OCI-LY1 (cell line): ENCODE measurements around the gene ETV6.

ENCODE experiments used
- H2AFZ ChIP-seq: fragments of 200-600 bp; sonication (generic), shearing (Covaris generic); 2 replicates; pipeline ENCODE4 v1.6.0; 2014; ENCODE audit warnings: antibody characterized with exemption, mild to moderate bottlenecking, low read length
- H3F3A ChIP-seq: fragments of 200-600 bp; sonication (generic), shearing (Covaris generic); 2 replicates; pipeline ENCODE4 v1.6.0; 2014; ENCODE audit warnings: mild to moderate bottlenecking, antibody characterized with exemption, low read length, moderate library complexity; ENCODE audit not compliant: insufficient read depth
- H3K27ac ChIP-seq: fragments of 200-600 bp; sonication (generic); 2 replicates; pipeline ENCODE4 v1.5.1; 2014; ENCODE audit warnings: low read length, mixed run types, mild to moderate bottlenecking, low read depth; ENCODE audit not compliant: poor library complexity, severe bottlenecking
- H3K27me3 ChIP-seq: fragments of 200-600 bp; sonication (generic); 2 replicates; pipeline ENCODE4 v1.6.0; 2014; ENCODE audit warnings: antibody characterized with exemption, mild to moderate bottlenecking, low read length, moderate library complexity; ENCODE audit not compliant: insufficient read depth
- H3K36me3 ChIP-seq: fragments of 200-600 bp; sonication (generic); 2 replicates; pipeline ENCODE4 v1.6.1; 2014; ENCODE audit warnings: mild to moderate bottlenecking, antibody characterized with exemption, low read length, moderate library complexity, mixed read lengths; ENCODE audit not compliant: insufficient read depth
- H3K4me1 ChIP-seq: fragments of 200-600 bp; sonication (generic); 2 replicates; pipeline ENCODE4 v1.5.1; 2014; ENCODE audit warnings: mild to moderate bottlenecking, low read length, moderate library complexity; ENCODE audit not compliant: insufficient read depth, severe bottlenecking
- H3K4me2 ChIP-seq: fragments of 200-600 bp; sonication (generic), shearing (Covaris generic); 2 replicates; pipeline ENCODE4 v1.6.1; 2014; ENCODE audit warnings: low read length
- H3K4me3 ChIP-seq: fragments of 200-600 bp; sonication (generic); 2 replicates; pipeline ENCODE4 v1.5.1; 2014; ENCODE audit warnings: low read length, low read depth, mild to moderate bottlenecking, mixed read lengths; ENCODE audit not compliant: poor library complexity, severe bottlenecking
- H3K79me2 ChIP-seq: fragments of 200-600 bp; shearing (Covaris generic); 2 replicates; pipeline ENCODE4 v1.6.1; 2016; ENCODE audit warnings: mixed run types, low read length, mixed read lengths; ENCODE audit not compliant: insufficient read depth
- H3K9ac ChIP-seq: fragments of 200-600 bp; sonication (generic), shearing (Covaris generic); 2 replicates; pipeline ENCODE4 v1.6.1; 2014; ENCODE audit warnings: mild to moderate bottlenecking, low read length, mixed read lengths
- H3K9me2 ChIP-seq: fragments of 200-600 bp; sonication (generic), shearing (Covaris generic); 2 replicates; pipeline ENCODE4 v1.6.1; 2014; ENCODE audit warnings: low read depth, mild to moderate bottlenecking, low read length, mixed read lengths
- H3K9me3 ChIP-seq: fragments of 200-600 bp; shearing (Covaris generic); 2 replicates; pipeline ENCODE4 v1.6.1; 2014; ENCODE audit warnings: low read length, mixed read lengths
- H4K20me1 ChIP-seq: fragments of 200-600 bp; sonication (generic), shearing (Covaris generic); 2 replicates; pipeline ENCODE4 v1.6.0; 2016; ENCODE audit warnings: mild to moderate bottlenecking, low read length; ENCODE audit not compliant: insufficient read depth
- CTCF ChIP-seq: fragments of 200-600 bp; sonication (generic), shearing (Covaris generic); IDR thresholded peaks from 2 replicates; pipeline ENCODE4 v1.5.1; 2017; ENCODE audit warnings: mild to moderate bottlenecking, antibody characterized with exemption, low read length, moderate library complexity, mixed read lengths
- EZH2 ChIP-seq: fragments of 200-600 bp; sonication (generic), shearing (Covaris generic); IDR thresholded peaks from 2 replicates; pipeline ENCODE4 v1.8.0; 2017; ENCODE audit warnings: borderline replicate concordance, mixed run types, mild to moderate bottlenecking, antibody characterized with exemption, low read length, moderate library complexity, mixed read lengths

ETV6 gene

GRCh38 chr12:11794751-11795150 is 145.3 kb downstream of the ETV6 start:
- Histone ChIP-seq H3K4me2 (peak overlapping the region; percentile 50; the same call in 1 of the 2 replicates), H3K36me3 (no peaks in the 10 kb centered on the region)

GRCh38 chr12:11795192-11795912 is 145.9 kb downstream of the ETV6 start:
- Histone ChIP-seq H3K27me3 (no peaks in the 10 kb centered on the region), H3F3A (no peaks in the 10 kb centered on the region), H3K79me2 (no peaks in the 10 kb centered on the region), H3K27ac (peak overlapping the region; percentile 86), H3K9me3 (no peaks in the 10 kb centered on the region), H3K9ac (no peak overlapping the region), H3K36me3 (no peaks in the 10 kb centered on the region), H2AFZ (no peak overlapping the region), H3K4me2 (no peak overlapping the region), H4K20me1 (no peaks in the 10 kb centered on the region), H3K4me1 (peaks cover 62% of the 10 kb centered on the region), H3K9me2 (no peaks in the 10 kb centered on the region), H3K4me3 (no peak overlapping the region)
- TF ChIP-seq CTCF (no peak), EZH2 (no peak)

More at GRCh38 chr12:11794751-11795150, 145.3 kb downstream of the ETV6 start:
- Histone ChIP-seq H3K27ac (peak overlapping the region; percentile 86), H3K4me1 (peaks cover 62% of the 10 kb centered on the region), H3K9me3 (no peaks in the 10 kb centered on the region), H2AFZ (no peak overlapping the region), H3F3A (no peaks in the 10 kb centered on the region), H4K20me1 (no peaks in the 10 kb centered on the region), H3K4me3 (no peak overlapping the region), H3K79me2 (no peaks in the 10 kb centered on the region), H3K9ac (peak overlapping the region; percentile 61; the same call in 1 of the 2 replicates), H3K27me3 (no peaks in the 10 kb centered on the region), H3K9me2 (no peaks in the 10 kb centered on the region)
- no peak for TF ChIP-seq CTCF
- TF ChIP-seq EZH2, result no peak

DNA sequence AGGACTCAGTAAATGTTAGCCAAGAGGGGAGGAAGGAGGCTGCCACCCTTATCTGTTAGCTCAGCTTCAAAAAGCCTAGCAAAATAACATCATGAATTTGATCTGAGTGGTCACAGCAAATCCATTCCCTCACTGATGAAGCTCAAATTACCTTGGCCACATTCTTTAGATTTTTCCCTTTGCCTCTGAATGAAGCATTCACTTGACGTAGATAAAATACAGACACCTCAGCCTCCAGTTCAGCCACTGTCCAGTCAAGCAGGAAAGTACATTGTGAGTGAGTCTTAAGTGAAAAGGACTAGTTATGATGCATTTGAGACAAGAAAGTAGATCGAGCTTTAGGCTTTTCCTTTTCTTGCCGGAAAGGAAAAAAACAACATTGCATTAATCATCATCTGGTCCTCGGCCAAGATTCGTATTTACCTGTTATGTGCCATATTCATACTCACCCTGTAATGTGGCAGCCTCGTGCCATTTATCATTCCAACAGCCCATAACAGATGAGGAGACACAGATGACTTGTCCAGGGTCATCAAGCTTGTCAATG is 146.5 kb downstream of the ETV6 start:
- no peaks in the 10 kb centered on the region for H3K9me2 ChIP-seq
- H3F3A ChIP-seq, result no peaks in the 10 kb centered on the region
- no peaks in the 10 kb centered on the region for H4K20me1 ChIP-seq
- H3K27ac ChIP-seq, result peak overlapping the region; percentile 86
- H3K36me3 ChIP-seq, result no peaks in the 10 kb centered on the region
- H3K4me1 ChIP-seq, result peaks cover 62% of the 10 kb centered on the region
- no peak overlapping the region for H2AFZ ChIP-seq
- TF ChIP-seq CTCF, result no peak
- no peak for TF ChIP-seq EZH2
- H3K27me3 ChIP-seq, result no peaks in the 10 kb centered on the region
- H3K4me2 ChIP-seq, result no peak overlapping the region
- no peaks in the 10 kb centered on the region for H3K79me2 ChIP-seq
- H3K4me3 ChIP-seq, result no peak overlapping the region
- no peak overlapping the region for H3K9ac ChIP-seq
- no peaks in the 10 kb centered on the region for H3K9me3 ChIP-seq
